BLaER1 treated with 17β-estradiol and CSF1 and Interleukin-3, amounts not matched to agents 10 nM and 100 nM (cell line): Measurements from ENCODE around the gene AGPAT3.
A peak's percentile ranks its signal among the peaks of the same experiment; 100 is the strongest.

Experiments
- H3K27ac ChIP-seq, 11 experiments: shearing (Covaris generic); formaldehyde crosslinking; 2 replicates each; pipeline ENCODE4 v1.8.1; 2022
- H3K27me3 ChIP-seq, 11 experiments: shearing (Covaris generic); formaldehyde crosslinking; 2 replicates each; pipeline ENCODE4 v1.8.1; 2022
- H3K36me3 ChIP-seq, 11 experiments: shearing (Covaris generic); formaldehyde crosslinking; 2 replicates each; pipeline ENCODE4 v1.8.1; 2022
- H3K4me1 ChIP-seq, 10 experiments: shearing (Covaris generic); formaldehyde crosslinking; 2 replicates each; pipeline ENCODE4 v1.8.1; 2022
- H3K4me2 ChIP-seq, 11 experiments: shearing (Covaris generic); formaldehyde crosslinking; 2 replicates each; pipeline ENCODE4 v1.8.1; 2022
- H3K4me3 ChIP-seq, 10 experiments: shearing (Covaris generic); formaldehyde crosslinking; 2 replicates each; pipeline ENCODE4 v1.8.1; 2022
- H3K9ac ChIP-seq, 11 experiments: shearing (Covaris generic); formaldehyde crosslinking; 2 replicates each; pipeline ENCODE4 v1.8.1; 2022
- H3K9me3 ChIP-seq, 11 experiments: shearing (Covaris generic); formaldehyde crosslinking; replicated peaks in 1 of 11; 2 replicates each; pipeline ENCODE4 v1.8.1; 2022
- H4K20me1 ChIP-seq, 11 experiments: shearing (Covaris generic); formaldehyde crosslinking; 2 replicates each; pipeline ENCODE4 v1.8.1; 2022
- Cebpa-rat ChIP-seq, 11 experiments: shearing (Covaris generic); IDR thresholded peaks; 2 replicates each; pipeline ENCODE4 v1.8.1; 2022

AGPAT3 gene

GRCh38 chr21:43829161-43829560 is 35.9 kb upstream of the AGPAT3 start:
- no peak for TF ChIP-seq Cebpa-rat (IDR thresholded peaks at IDR 0.05)
- Histone ChIP-seq H4K20me1 (no peaks in the 10 kb centered on the region), H3K9ac (no peak overlapping the region), H3K4me1 (peaks cover 0 to 67% (median 34%) of the 10 kb centered on the region in 10 experiments; a peak in 18 of 20 replicates), H3K27me3 (no peaks in the 10 kb centered on the region), H3K27ac (no peak overlapping the region), H3K9me3 (peaks cover 2 to 19% (median 10%) of the 10 kb centered on the region in 11 experiments; a peak in 19 of 22 replicates), H3K36me3 (no peaks in the 10 kb centered on the region), H3K4me2 (no peak overlapping the region), H3K4me3 (no peak overlapping the region)

GRCh38 chr21:43829575-43830119 is 35.4 kb upstream of the AGPAT3 start:
- H3K4me2 ChIP-seq: 0 out of 22 replicates have a peak overlapping the region, but pooled peaks of 1 of the 11 experiments have one; percentile 23
- H4K20me1 ChIP-seq: no peaks in the 10 kb centered on the region; a peak in 1 of 22 replicates
- no peaks in the 10 kb centered on the region for H3K36me3 ChIP-seq
- H3K9me3 ChIP-seq: peaks cover 2 to 22% (median 14%) of the 10 kb centered on the region in 11 experiments; a peak in 19 of 22 replicates
- H3K9ac ChIP-seq: no peak overlapping the region
- TF ChIP-seq Cebpa-rat (IDR thresholded peaks at IDR 0.05): no peak
- no peak overlapping the region for H3K4me3 ChIP-seq
- no peak overlapping the region for H3K27ac ChIP-seq
- no peaks in the 10 kb centered on the region for H3K27me3 ChIP-seq
- H3K4me1 ChIP-seq: peaks cover 4 to 67% (median 34%) of the 10 kb centered on the region in 10 experiments

- no peak overlapping the region for H3K4me3 ChIP-seq
- peaks cover 19 to 67% (median 42%) of the 10 kb centered on the region in 10 experiments for H3K4me1 ChIP-seq
- H4K20me1 ChIP-seq: no peaks in the 10 kb centered on the region; a peak in 2 of 22 replicates
- no peaks in the 10 kb centered on the region; a peak in 1 of 22 replicates for H3K27me3 ChIP-seq
- H3K27ac ChIP-seq: no peak overlapping the region
- no peak for TF ChIP-seq Cebpa-rat (IDR thresholded peaks at IDR 0.05)
- H3K9me3 ChIP-seq: peaks cover 2 to 22% (median 14%) of the 10 kb centered on the region in 11 experiments; a peak in 19 of 22 replicates
- H3K4me2 ChIP-seq: peak overlapping the region in 4 of 11 experiments; percentile 47 to 59 (median 52); a peak in 5 of 22 replicates
- no peak overlapping the region for H3K9ac ChIP-seq
- no peaks in the 10 kb centered on the region for H3K36me3 ChIP-seq
Measured at GRCh38 chr21:43832158-43832550, 32.9 kb upstream of the AGPAT3 start.

- Histone ChIP-seq H3K36me3 (no peaks in the 10 kb centered on the region), H4K20me1 (no peaks in the 10 kb centered on the region; a peak in 2 of 22 replicates), H3K4me2 (no peak overlapping the region), H3K4me1 (peaks cover 19 to 67% (median 42%) of the 10 kb centered on the region in 10 experiments), H3K9me3 (peaks cover 2 to 22% (median 14%) of the 10 kb centered on the region in 11 experiments; a peak in 19 of 22 replicates), H3K27ac (no peak overlapping the region), H3K9ac (no peak overlapping the region), H3K4me3 (no peak overlapping the region), H3K27me3 (no peaks in the 10 kb centered on the region; a peak in 1 of 22 replicates)
- TF ChIP-seq Cebpa-rat (IDR thresholded peaks at IDR 0.05): no peak
Measured at GRCh38 chr21:43832648-43833047, 32.4 kb upstream of the AGPAT3 start.

GRCh38 chr21:43834146-43834905 is 30.7 kb upstream of the AGPAT3 start:
- Histone ChIP-seq H4K20me1 (no peaks in the 10 kb centered on the region; a peak in 2 of 22 replicates), H3K27me3 (no peaks in the 10 kb centered on the region; a peak in 1 of 22 replicates), H3K27ac (peak overlapping the region in 8 of 11 experiments; percentile 25 to 68 (median 58); a peak in 14 of 22 replicates), H3K4me1 (peaks cover 19 to 78% (median 42%) of the 10 kb centered on the region in 10 experiments), H3K9ac (peak overlapping the region in 4 of 11 experiments; percentile 19 to 51 (median 37); a peak in 5 of 22 replicates), H3K4me3 (peak overlapping the region in 1 of 10 experiments; percentile 17; a peak in 2 of 20 replicates), H3K36me3 (no peaks in the 10 kb centered on the region), H3K9me3 (peaks cover 2 to 22% (median 14%) of the 10 kb centered on the region in 11 experiments; a peak in 19 of 22 replicates), H3K4me2 (peak overlapping the region; percentile 69 to 98 (median 93))
- TF ChIP-seq Cebpa-rat (IDR thresholded peaks at IDR 0.05): no peak

GRCh38 chr21:43835050-43835449 is 30.0 kb upstream of the AGPAT3 start:
- peak overlapping the region in 8 of 11 experiments; percentile 8 to 51 (median 26); a peak in 9 of 22 replicates for H3K9ac ChIP-seq
- H4K20me1 ChIP-seq: no peaks in the 10 kb centered on the region; a peak in 2 of 22 replicates
- H3K9me3 ChIP-seq: peaks cover 2 to 22% (median 14%) of the 10 kb centered on the region in 11 experiments; a peak in 19 of 22 replicates
- H3K4me3 ChIP-seq: peak overlapping the region in 5 of 10 experiments; percentile 17 to 59 (median 23); a peak in 10 of 20 replicates
- no peaks in the 10 kb centered on the region; a peak in 1 of 22 replicates for H3K27me3 ChIP-seq
- H3K4me1 ChIP-seq: peaks cover 19 to 72% (median 42%) of the 10 kb centered on the region in 10 experiments
- peak overlapping the region in 10 of 11 experiments; percentile 12 to 68 (median 52); a peak in 15 of 22 replicates for H3K27ac ChIP-seq
- peak overlapping the region; percentile 69 to 98 (median 93) for H3K4me2 ChIP-seq
- no peak for TF ChIP-seq Cebpa-rat (IDR thresholded peaks at IDR 0.05)
- H3K36me3 ChIP-seq: no peaks in the 10 kb centered on the region

- Histone ChIP-seq H3K27ac (peak overlapping the region in 9 of 11 experiments; percentile 18 to 68 (median 55); a peak in 15 of 22 replicates), H3K9ac (peak overlapping the region in 9 of 11 experiments; percentile 8 to 52 (median 31); a peak in 9 of 22 replicates), H3K4me2 (peak overlapping the region; percentile 69 to 98 (median 93)), H3K4me1 (peaks cover 19 to 72% (median 42%) of the 10 kb centered on the region in 10 experiments), H3K9me3 (peaks cover 2 to 22% (median 14%) of the 10 kb centered on the region in 11 experiments; a peak in 19 of 22 replicates), H3K4me3 (peak overlapping the region in 5 of 10 experiments; percentile 17 to 59 (median 23); a peak in 8 of 20 replicates), H3K27me3 (no peaks in the 10 kb centered on the region; a peak in 1 of 22 replicates), H4K20me1 (no peaks in the 10 kb centered on the region; a peak in 2 of 22 replicates), H3K36me3 (no peaks in the 10 kb centered on the region)
- TF ChIP-seq Cebpa-rat (IDR thresholded peaks at IDR 0.05): no peak
Measured at GRCh38 chr21:43835861-43836260, 29.2 kb upstream of the AGPAT3 start.

GRCh38 chr21:43836616-43837015 is 28.4 kb upstream of the AGPAT3 start:
- no peaks in the 10 kb centered on the region; a peak in 2 of 22 replicates for H4K20me1 ChIP-seq
- no peak overlapping the region for H3K27ac ChIP-seq
- peaks cover 2 to 22% (median 14%) of the 10 kb centered on the region in 11 experiments; a peak in 19 of 22 replicates for H3K9me3 ChIP-seq
- H3K27me3 ChIP-seq: no peaks in the 10 kb centered on the region; a peak in 1 of 22 replicates
- peaks cover 19 to 65% (median 36%) of the 10 kb centered on the region in 10 experiments for H3K4me1 ChIP-seq
- no peaks in the 10 kb centered on the region for H3K36me3 ChIP-seq
- H3K4me2 ChIP-seq: peak overlapping the region in 8 of 11 experiments; percentile 88 to 98 (median 93); a peak in 11 of 22 replicates
- no peak overlapping the region for H3K9ac ChIP-seq
- no peak for TF ChIP-seq Cebpa-rat (IDR thresholded peaks at IDR 0.05)
- no peak overlapping the region for H3K4me3 ChIP-seq
